Sigmoid colon (tissue), 3 donors: ENCODE measurements around the gene GALNT17.

ENCODE experiments used
- POLR2A ChIP-seq, 2 donors: fragments of 450-650 bp; IDR thresholded peaks; one replicate each; pipeline ENCODE4 v1.6.1; 2016; ENCODE audit warnings: antibody characterized with exemption in 2 of 2, mild to moderate bottlenecking in 2 of 2, moderate library complexity in 2 of 2
- TF ChIP-seq, protein P1 (sequence below), 4 experiments: fragments of 450-650 bp in 3 of 4; fragments of 200-600 bp in 1 of 4; IDR thresholded peaks; one replicate each; pipeline ENCODE4 v1.5.1; 2016 to 2019; ENCODE audit warnings: antibody characterized with exemption in 4 of 4, mild to moderate bottlenecking in 3 of 4, moderate library complexity in 2 of 4

DNA sequence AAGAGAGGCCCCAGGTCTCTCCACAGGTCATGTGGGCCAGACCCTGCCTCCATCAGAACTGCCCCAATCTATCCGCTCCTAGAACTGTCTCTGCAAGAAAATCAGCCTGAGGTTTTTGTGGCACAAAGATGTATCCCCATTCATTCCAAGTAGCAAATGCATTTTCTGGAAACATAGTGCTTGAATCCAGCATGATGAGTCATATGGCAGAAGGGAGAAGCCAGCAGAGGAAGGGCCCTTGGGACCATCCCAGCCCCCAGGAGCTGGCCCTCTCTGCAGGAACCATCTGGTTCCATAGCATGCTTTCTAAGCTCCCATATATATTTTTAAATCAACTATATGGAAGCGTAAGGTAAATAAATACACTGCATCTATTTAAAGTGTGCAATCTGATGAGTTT lies 563.2 kb downstream of the GALNT17 start:
- TF ChIP-seq POLR2A (IDR thresholded peaks at IDR 0.05) = no peak
- TF ChIP-seq, protein P1, sequence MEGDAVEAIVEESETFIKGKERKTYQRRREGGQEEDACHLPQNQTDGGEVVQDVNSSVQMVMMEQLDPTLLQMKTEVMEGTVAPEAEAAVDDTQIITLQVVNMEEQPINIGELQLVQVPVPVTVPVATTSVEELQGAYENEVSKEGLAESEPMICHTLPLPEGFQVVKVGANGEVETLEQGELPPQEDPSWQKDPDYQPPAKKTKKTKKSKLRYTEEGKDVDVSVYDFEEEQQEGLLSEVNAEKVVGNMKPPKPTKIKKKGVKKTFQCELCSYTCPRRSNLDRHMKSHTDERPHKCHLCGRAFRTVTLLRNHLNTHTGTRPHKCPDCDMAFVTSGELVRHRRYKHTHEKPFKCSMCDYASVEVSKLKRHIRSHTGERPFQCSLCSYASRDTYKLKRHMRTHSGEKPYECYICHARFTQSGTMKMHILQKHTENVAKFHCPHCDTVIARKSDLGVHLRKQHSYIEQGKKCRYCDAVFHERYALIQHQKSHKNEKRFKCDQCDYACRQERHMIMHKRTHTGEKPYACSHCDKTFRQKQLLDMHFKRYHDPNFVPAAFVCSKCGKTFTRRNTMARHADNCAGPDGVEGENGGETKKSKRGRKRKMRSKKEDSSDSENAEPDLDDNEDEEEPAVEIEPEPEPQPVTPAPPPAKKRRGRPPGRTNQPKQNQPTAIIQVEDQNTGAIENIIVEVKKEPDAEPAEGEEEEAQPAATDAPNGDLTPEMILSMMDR (IDR thresholded peaks at IDR 0.05) = no peak
